NB4 (cell line): ENCODE results near the gene GAL3ST2.

Experiments used
- DNase-seq: peaks from one replicate; pipeline ENCODE4 v3.0.0; 2010; ENCODE audit warnings: low read depth
- H3K4me3 ChIP-seq: one replicate; pipeline ENCODE4 v1.5.1; 2011; ENCODE audit warnings: mild to moderate bottlenecking, low read depth, low read length, moderate library complexity
- CTCF ChIP-seq: IDR thresholded peaks from one replicate; pipeline ENCODE4 v1.5.1; 2012; ENCODE audit warnings: low read depth, low read length
- MAX ChIP-seq: IDR thresholded peaks from 2 replicates; pipeline ENCODE4 v1.6.1; 2011; ENCODE audit warnings: low read depth, low read length
- MYC ChIP-seq: IDR thresholded peaks from 2 replicates; pipeline ENCODE4 v1.6.1; 2011; ENCODE audit warnings: low read depth, low read length
- POLR2A ChIP-seq: IDR thresholded peaks from 2 replicates; pipeline ENCODE4 v1.6.1; 2011; ENCODE audit warnings: mild to moderate bottlenecking; ENCODE audit not compliant: insufficient read length; ENCODE audit errors: extremely low read depth

The GAL3ST2 gene

GRCh38 chr2:241795021-241795999 is 18.7 kb downstream of the GAL3ST2 start:
- DNase-seq = peak; percentile 1
- TF ChIP-seq POLR2A (no peak), MYC (no peak), MAX (no peak), CTCF (no peak)
- no peak overlapping the region for H3K4me3 ChIP-seq

- TF ChIP-seq CTCF (no peak), POLR2A (no peak), MAX (no peak), MYC (no peak)
- H3K4me3 ChIP-seq = no peak overlapping the region
- DNase-seq = peak; percentile 0
Measured at GRCh38 chr2:241796209-241796608, 19.6 kb downstream of the GAL3ST2 start.

- no peak overlapping the region for H3K4me3 ChIP-seq
- DNase-seq = no peak
- TF ChIP-seq CTCF (no peak), POLR2A (no peak), MYC (no peak), MAX (no peak)
Measured at GRCh38 chr2:241796610-241797138, 20.1 kb downstream of the GAL3ST2 start.

GRCh38 chr2:241797441-241798080 is 20.9 kb downstream of the GAL3ST2 start:
- no peak for DNase-seq
- TF ChIP-seq CTCF (no peak), MYC (no peak), MAX (no peak), POLR2A (no peak)
- no peak overlapping the region for H3K4me3 ChIP-seq

GRCh38 chr2:241798081-241798630 is 21.5 kb downstream of the GAL3ST2 start:
- TF ChIP-seq MAX (peak; percentile 81), CTCF (no peak)
- H3K4me3 ChIP-seq = no peak overlapping the region
- peak; percentile 42 for DNase-seq
